Muscle layer of colon (tissue), 2 donors: ENCODE data around the gene GALNT16.
"Not testable (repeated sequence)": the region's sequence is repeated elsewhere in the genome, so short reads cannot be mapped to it uniquely, and the experiment has no call there.

Experiments
- H3K27ac ChIP-seq: one replicate; pipeline ENCODE4 v1.7.0; 2013; ENCODE audit warnings: low read depth, mild to moderate bottlenecking, low read length, moderate library complexity
- H3K27me3 ChIP-seq, 2 donors: one replicate each; pipeline ENCODE4 v1.7.0; 2013; ENCODE audit warnings: low read length in 2 of 2, mild to moderate bottlenecking in 2 of 2; ENCODE audit not compliant: insufficient read depth in 2 of 2, control insufficient read depth in 1 of 2
- H3K36me3 ChIP-seq: one replicate; pipeline ENCODE4 v1.7.0; 2013; ENCODE audit warnings: mild to moderate bottlenecking, low read length; ENCODE audit not compliant: insufficient read depth
- H3K4me1 ChIP-seq: one replicate; pipeline ENCODE4 v1.7.0; 2013; ENCODE audit warnings: mild to moderate bottlenecking, low read length; ENCODE audit not compliant: insufficient read depth
- H3K4me3 ChIP-seq, 2 donors: one replicate each; pipeline ENCODE4 v1.7.0; 2013; ENCODE audit warnings: low read length in 2 of 2, low read depth in 1 of 2, mild to moderate bottlenecking in 1 of 2, moderate library complexity in 1 of 2
- H3K9ac ChIP-seq: one replicate; pipeline ENCODE4 v1.7.0; 2013; ENCODE audit warnings: low read length
- H3K9me3 ChIP-seq: one replicate; pipeline ENCODE4 v1.7.0; 2013; ENCODE audit warnings: mild to moderate bottlenecking, low read length
- donor health status: abdominal sarcoma.
- donor health status: Adenocarcinoma of cecum.

GALNT16 gene

DNA sequence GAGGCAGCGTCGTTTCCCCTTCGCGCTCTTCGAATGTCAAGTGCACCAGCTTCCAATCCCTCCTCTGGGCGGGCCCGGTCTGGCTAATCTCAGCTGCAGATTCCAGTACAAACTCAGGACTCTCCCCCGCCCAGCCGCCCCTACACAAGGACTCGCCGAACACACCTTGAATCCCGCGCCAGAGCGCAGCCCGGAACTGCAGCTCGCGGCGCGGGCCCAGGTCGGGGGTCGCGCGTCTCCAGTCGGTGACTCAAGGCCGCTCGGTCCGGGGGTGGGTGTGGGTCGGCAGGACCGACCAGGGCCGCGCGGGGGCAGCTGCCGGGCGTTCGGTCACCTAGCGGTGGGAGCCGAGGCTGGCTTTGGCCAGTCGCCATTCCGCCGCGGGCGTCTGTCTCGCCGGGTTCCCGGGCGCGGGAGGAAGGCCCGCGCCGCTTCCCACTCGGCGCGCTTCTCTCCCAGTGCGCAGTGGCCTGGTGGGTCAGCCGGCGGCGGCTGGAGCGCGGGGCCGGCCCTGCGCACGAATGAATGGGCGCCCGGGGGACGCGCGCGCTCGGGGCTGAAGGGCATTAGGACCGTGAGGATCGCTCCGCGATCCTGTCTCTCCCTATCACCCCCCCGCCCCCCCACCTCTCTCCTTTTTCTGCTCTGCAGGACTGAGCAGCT lies at the start of gene GALNT16:
TSS of gene GALNT16 (plus strand) at position 632 of the 663 bp plus-strand sequence. CDS start 133 bp downstream, outside the sequence.
- H3K4me1 ChIP-seq = peaks cover 6% of the 10 kb centered on the region
- H3K4me3 ChIP-seq = peak within 1 kb of the TSS; percentile 52 to 73
- no peak within 1 kb of the TSS for H3K9ac ChIP-seq
- H3K36me3 ChIP-seq = no peaks in the 10 kb centered on the region
- H3K9me3 ChIP-seq = peaks cover 3% of the 10 kb centered on the region
- H3K27ac ChIP-seq = no peak within 1 kb of the TSS
- H3K27me3 ChIP-seq = peaks cover 20 to 23% of the 10 kb centered on the region in 2 donors

DNA sequence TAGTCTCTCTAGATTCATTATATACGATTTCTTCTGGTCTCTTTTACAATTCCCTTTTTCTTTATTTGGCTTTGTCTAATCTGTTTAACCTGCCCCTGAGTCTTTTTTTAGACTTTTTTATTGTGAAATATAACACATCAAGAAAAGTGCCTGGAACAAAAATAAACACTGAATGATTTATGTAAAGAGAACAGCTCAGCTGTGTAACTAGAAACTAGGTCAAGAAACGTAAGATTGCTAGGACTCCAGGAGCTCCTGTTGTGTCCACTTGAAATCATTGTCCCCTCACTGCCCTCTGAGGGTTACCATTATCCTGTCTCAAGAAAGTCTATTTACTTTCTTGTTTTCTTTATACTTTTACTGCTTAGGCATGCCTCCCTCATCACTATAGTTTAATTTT lies 45.6 kb upstream of the GALNT16 start:
- Histone ChIP-seq H3K4me1 (no peaks in the 10 kb centered on the region), H3K27me3 (no peaks in the 10 kb centered on the region), H3K27ac (no peak overlapping the region), H3K36me3 (peaks cover 15% of the 10 kb centered on the region), H3K4me3 (no peak overlapping the region), H3K9me3 (no peaks in the 10 kb centered on the region), H3K9ac (no peak overlapping the region)

DNA sequence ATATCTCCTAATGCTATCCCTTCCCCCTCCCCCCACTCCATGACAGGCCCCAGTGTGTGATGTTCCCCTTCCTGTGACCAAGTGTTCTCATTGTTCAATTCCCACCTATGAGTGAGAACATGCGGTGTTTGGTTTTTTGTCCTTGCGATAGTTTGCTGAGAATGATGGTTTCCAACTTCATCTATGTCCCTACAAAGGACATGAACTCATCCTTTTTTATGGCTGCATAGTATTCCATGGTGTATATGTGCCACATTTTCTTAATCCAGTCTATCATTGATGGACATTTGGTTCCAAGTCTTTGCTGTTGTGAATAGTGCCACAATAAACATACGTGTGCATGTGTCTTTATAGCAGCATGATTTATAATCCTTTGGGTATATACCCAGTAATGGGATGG lies 42.3 kb upstream of the GALNT16 start:
- not testable (repeated sequence) for H3K36me3 ChIP-seq, H3K4me3 ChIP-seq, H3K9ac ChIP-seq, H3K9me3 ChIP-seq, H3K4me1 ChIP-seq, H3K27ac ChIP-seq, H3K27me3 ChIP-seq

DNA sequence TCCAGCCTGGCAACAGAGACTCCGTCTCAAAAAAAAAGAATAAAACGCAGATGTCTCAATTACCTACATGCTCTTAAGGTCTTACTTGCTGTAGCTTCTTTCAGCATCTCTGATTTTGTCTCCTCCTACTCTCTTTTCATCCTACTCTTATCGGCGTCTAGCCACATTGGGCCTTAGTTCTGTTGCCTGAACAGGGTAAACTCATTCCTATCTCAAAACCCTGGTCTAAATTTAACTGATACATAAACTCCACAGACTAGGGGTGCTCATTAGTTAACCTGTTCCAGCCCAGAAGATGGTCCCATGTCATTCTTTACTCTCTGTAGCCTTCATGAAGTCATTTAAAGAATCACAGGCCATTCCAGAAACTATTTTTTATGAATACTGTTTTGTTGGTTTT lies 35.0 kb upstream of the GALNT16 start:
- Histone ChIP-seq H3K9ac (no peak overlapping the region), H3K27me3 (no peaks in the 10 kb centered on the region), H3K4me3 (no peak overlapping the region), H3K36me3 (peaks cover 12% of the 10 kb centered on the region), H3K27ac (no peak overlapping the region), H3K4me1 (no peaks in the 10 kb centered on the region), H3K9me3 (no peaks in the 10 kb centered on the region)

DNA sequence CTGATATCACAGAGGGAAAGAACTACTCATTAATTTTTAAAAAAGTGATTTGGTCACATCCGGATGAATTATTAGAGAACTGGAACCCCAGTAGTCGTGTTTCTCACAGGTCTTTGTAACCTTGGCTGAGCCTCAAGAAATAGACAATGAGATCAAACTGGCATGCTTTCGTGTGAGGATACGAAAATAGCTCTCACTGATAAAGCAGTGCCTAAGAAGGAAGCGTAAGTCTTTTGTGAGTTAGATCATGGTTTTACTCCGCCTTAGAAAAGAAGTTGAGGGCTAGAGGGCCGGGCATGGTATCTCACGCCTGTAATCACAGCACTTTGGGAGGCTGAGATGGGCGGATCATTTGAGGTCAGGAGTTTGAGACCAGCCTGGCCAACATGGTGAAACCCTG lies 33.8 kb upstream of the GALNT16 start:
- Histone ChIP-seq H3K36me3 (peaks cover 19% of the 10 kb centered on the region), H3K4me3 (no peak overlapping the region), H3K9me3 (no peaks in the 10 kb centered on the region), H3K9ac (no peak overlapping the region), H3K4me1 (no peaks in the 10 kb centered on the region), H3K27me3 (no peaks in the 10 kb centered on the region), H3K27ac (no peak overlapping the region)

DNA sequence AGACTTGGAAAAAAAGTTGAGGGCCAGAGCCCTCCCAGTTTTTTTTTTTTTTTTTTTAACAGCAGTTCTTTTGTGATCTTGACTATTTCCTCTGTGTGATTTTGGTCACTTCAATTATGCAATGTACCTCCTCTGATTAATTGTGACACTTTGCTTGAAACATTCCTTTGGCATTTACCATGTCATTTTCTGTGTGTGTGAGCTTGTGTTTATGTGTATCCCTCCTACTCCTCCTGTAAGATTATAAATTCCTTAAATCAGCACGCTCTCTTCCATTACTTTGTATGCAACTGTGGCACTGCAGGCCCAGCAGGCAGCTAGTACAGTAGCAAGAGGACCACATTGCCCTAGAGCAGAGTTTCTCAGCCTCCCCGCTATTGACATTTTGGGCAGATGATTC lies 33.2 kb upstream of the GALNT16 start:
- Histone ChIP-seq H3K4me3 (no peak overlapping the region), H3K27me3 (no peaks in the 10 kb centered on the region), H3K9me3 (no peaks in the 10 kb centered on the region), H3K27ac (no peak overlapping the region), H3K36me3 (peaks cover 22% of the 10 kb centered on the region), H3K9ac (no peak overlapping the region), H3K4me1 (no peaks in the 10 kb centered on the region)

DNA sequence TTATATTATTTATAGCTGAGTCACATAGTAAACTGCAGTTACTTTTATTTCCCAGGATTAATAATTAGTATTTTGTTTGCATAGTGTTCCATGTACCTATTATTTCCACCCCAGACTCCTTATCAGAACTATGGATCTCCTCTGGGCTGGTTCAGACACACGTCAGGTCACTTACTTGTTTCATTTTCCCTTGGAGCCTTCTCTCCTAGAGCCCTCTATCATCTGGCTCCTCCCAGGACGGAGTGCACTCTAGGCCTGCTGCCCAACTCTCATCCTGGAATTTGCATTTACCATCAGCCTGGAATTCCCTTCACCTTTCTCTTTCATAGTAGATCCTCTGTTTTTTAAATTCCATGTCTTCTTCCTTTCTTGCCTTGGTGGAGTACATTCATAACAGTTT lies 28.5 kb upstream of the GALNT16 start:
- H3K9me3 ChIP-seq = no peaks in the 10 kb centered on the region
- peaks cover 54% of the 10 kb centered on the region for H3K36me3 ChIP-seq
- no peak overlapping the region for H3K9ac ChIP-seq
- no peaks in the 10 kb centered on the region for H3K4me1 ChIP-seq
- H3K27ac ChIP-seq = no peak overlapping the region
- H3K27me3 ChIP-seq = no peaks in the 10 kb centered on the region
- H3K4me3 ChIP-seq = no peak overlapping the region

DNA sequence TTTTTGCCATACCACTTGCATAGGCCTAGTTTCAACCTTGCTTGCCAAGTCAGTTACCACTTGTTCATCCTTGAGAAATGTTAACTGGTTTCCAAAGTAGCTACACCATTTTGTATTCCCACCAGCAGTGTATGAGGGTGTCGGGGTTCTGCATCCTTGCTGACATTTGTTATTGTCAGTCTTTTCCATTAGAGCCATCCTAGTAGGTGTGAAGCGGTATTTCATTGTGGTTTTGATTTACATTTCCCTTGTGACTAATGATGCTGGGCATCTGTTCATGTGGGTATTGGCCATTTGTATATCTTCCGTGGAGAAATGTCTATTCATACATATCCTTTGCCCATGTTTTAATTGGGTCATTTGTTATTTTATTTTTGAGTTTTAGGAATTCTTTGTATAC lies 27.6 kb upstream of the GALNT16 start:
- Histone ChIP-seq H3K9me3 (no peaks in the 10 kb centered on the region), H3K4me3 (no peak overlapping the region), H3K27ac (no peak overlapping the region), H3K27me3 (no peaks in the 10 kb centered on the region), H3K9ac (no peak overlapping the region), H3K4me1 (no peaks in the 10 kb centered on the region), H3K36me3 (peaks cover 63% of the 10 kb centered on the region)

DNA sequence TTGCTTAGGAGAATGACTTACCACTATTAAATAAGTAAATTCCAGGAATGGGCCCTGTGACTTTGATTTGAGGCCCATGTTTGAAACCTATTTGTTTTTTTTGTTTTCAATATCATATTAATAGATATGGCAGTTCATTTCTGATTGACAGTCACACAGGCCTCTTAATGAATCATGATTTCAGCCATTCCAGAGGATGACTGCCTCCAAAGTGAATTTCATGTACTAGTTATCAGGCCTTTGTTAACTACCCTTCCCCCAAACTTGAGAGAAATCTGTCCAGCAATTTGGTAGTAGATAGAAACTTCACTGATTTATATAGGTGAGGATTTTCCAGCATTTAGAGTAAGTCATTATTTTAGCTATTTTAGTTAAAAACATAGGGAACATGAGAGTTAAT lies 25.9 kb upstream of the GALNT16 start:
- no peak overlapping the region for H3K4me3 ChIP-seq
- H3K27me3 ChIP-seq = no peaks in the 10 kb centered on the region
- no peaks in the 10 kb centered on the region for H3K9me3 ChIP-seq
- H3K4me1 ChIP-seq = no peaks in the 10 kb centered on the region
- no peak overlapping the region for H3K27ac ChIP-seq
- no peak overlapping the region for H3K9ac ChIP-seq
- peaks cover 64% of the 10 kb centered on the region for H3K36me3 ChIP-seq

DNA sequence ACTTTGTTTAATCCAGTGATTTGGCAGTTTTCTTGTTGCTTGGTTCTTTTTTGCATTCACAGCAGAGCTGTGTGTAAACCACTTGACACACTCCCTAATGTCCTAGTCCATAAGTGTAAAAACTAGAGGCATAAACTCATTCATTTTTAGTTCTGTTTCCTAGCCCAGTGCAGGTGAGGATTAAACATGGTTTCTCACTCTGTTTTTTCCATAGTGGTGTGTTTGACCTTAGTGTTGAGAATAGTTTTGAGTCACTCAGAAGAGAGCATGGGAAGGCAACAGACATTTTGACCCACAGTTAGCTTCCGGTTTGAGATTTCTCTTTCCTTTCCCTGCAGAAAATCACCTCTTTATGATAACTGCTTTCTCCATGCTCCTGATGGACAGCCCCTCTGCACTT lies 24.2 kb upstream of the GALNT16 start:
- peaks cover 64% of the 10 kb centered on the region for H3K36me3 ChIP-seq

DNA sequence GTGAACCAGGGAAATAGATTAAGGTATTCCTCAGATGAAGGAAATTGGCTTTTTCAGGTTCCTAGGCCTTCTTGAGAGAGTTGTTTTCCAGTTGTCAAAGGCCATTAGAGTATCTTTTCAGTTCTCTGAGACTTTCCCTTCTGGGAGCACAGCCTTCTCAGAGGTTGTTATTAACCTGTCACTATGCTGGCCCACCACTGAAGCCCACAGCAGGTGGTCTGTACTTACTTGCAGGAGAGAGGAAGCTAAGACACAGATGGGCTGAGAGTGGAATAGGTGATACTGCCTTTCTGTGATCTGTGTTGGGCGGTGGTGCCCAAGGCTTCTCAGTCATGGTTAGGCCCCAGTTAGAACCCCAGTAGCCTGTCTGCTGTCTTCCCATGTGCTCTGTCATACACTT lies 22.8 kb upstream of the GALNT16 start:
- Histone ChIP-seq H3K27ac (no peak overlapping the region), H3K36me3 (peaks cover 64% of the 10 kb centered on the region), H3K27me3 (no peaks in the 10 kb centered on the region), H3K9ac (no peak overlapping the region), H3K4me3 (no peak overlapping the region), H3K9me3 (no peaks in the 10 kb centered on the region), H3K4me1 (no peaks in the 10 kb centered on the region)

More for the DNA sequence above, 24.2 kb upstream of the GALNT16 start:
- no peaks in the 10 kb centered on the region for H3K27me3 ChIP-seq
- H3K27ac ChIP-seq = no peak overlapping the region
- no peak overlapping the region for H3K9ac ChIP-seq
- H3K9me3 ChIP-seq = no peaks in the 10 kb centered on the region
- H3K4me3 ChIP-seq = no peak overlapping the region
- H3K4me1 ChIP-seq = no peaks in the 10 kb centered on the region

DNA sequence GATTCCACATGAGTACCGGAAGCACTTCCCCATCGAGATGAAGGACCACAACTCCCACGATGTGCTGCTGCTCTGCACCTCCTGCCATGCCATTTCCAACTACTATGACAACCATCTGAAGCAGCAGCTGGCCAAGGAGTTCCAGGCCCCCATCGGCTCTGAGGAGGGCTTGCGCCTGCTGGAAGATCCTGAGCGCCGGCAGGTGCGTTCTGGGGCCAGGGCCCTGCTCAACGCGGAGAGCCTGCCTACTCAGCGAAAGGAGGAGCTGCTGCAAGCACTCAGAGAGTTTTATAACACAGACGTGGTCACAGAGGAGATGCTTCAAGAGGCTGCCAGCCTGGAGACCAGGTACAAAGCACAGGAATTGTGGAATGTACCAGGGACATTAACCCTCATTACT lies 22.4 kb upstream of the GALNT16 start:
- no peaks in the 10 kb centered on the region for H3K4me1 ChIP-seq
- H3K9me3 ChIP-seq = no peaks in the 10 kb centered on the region
- H3K36me3 ChIP-seq = peaks cover 60% of the 10 kb centered on the region
- no peak overlapping the region for H3K4me3 ChIP-seq
- H3K9ac ChIP-seq = no peak overlapping the region
- no peaks in the 10 kb centered on the region for H3K27me3 ChIP-seq
- H3K27ac ChIP-seq = no peak overlapping the region
